SK-N-MC (cell line): ENCODE measurements around the gene INPP4B.

Experiments
- EZH2 ChIP-seq: fragments of 200-600 bp; sonication (generic); IDR thresholded peaks from one replicate; pipeline ENCODE4 v1.6.1; 2017; ENCODE audit warnings: antibody characterized with exemption
- FOXP2 ChIP-seq: optimal IDR thresholded peaks from 2 replicates; pipeline ENCODE3; 2011; ENCODE audit warnings: mild to moderate bottlenecking, moderate library complexity; ENCODE audit not compliant: insufficient read depth; ENCODE audit errors: extremely low read length, control extremely low read depth
- POLR2AphosphoS5 ChIP-seq: IDR thresholded peaks from 2 replicates; pipeline ENCODE4 v1.6.1; 2012; ENCODE audit warnings: mild to moderate bottlenecking, low read depth, low read length, borderline replicate concordance

DNA sequence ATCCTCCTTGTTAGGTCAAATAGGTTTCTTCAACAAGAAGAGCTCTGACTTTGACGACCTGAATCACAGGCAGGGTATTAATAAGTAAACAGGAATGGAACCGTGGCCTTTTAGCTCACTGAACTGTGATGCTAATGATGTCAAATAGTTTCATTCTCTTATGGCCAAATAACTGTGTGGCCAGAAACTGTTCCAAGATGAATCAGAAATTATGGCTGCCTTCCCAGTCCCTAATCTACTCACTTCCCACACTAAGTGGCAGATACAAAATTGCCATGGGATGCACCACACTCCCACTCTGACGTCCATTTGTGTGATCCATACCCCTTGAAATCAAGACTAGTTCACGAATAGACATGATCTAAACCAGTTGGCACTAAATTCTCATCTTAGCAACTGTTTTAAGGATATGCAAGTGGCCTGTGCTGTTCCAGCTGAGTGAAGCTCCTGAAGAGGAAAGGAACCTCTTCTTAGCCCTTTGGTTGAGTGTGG, 754.4 kb downstream of the INPP4B start:
- no peak for TF ChIP-seq FOXP2
- TF ChIP-seq EZH2, result no peak
- TF ChIP-seq POLR2AphosphoS5, result no peak
